NCI-H446 (cell line): ENCODE data around the gene NLRC3.
"Not testable (repeated sequence)": the region's sequence is repeated elsewhere in the genome, so short reads cannot be mapped to it uniquely, and the experiment has no call there.

Experiments
- DNase-seq, 2 experiments: peaks; one replicate each; lab custom pipeline; 2025; lab: John Stamatoyannopoulos, UW

NLRC3 gene

GRCh38 chr16:3577302-3577752 lies at the start of gene NLRC3:
TSS of gene NLRC3 (minus strand) at chr16:3577403. CDS start at chr16:3565036, 12,367 bp downstream.
- no peak for DNase-seq

GRCh38 chr16:3625911-3626732 lies 48.9 kb upstream of the NLRC3 start:
- DNase-seq: no peak

DNA sequence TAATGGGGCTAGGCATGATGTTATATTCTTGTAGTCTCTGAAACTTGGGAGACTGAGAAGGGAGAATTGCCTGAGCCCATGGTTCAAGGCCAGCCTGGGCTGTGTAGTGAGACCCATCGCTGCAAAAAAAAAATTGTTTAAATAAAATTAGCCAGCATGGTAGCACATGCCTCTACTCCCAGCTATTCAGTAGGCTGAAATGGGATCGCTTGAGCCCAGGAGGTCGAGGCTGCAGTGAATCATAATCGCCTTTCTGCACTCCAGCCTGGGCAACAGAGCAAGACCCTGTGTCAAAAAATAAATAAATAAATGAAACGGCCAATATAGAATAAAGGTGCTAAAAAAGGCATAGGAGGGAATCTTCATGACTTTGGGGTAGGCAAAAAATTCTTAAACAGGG lies 48.1 kb upstream of the NLRC3 start:
- no peak for DNase-seq

- no peak for DNase-seq
Observed at GRCh38 chr16:3623642-3624041, 46.4 kb upstream of the NLRC3 start.

GRCh38 chr16:3618769-3619141 lies 41.6 kb upstream of the NLRC3 start:
- DNase-seq: no peak

DNA sequence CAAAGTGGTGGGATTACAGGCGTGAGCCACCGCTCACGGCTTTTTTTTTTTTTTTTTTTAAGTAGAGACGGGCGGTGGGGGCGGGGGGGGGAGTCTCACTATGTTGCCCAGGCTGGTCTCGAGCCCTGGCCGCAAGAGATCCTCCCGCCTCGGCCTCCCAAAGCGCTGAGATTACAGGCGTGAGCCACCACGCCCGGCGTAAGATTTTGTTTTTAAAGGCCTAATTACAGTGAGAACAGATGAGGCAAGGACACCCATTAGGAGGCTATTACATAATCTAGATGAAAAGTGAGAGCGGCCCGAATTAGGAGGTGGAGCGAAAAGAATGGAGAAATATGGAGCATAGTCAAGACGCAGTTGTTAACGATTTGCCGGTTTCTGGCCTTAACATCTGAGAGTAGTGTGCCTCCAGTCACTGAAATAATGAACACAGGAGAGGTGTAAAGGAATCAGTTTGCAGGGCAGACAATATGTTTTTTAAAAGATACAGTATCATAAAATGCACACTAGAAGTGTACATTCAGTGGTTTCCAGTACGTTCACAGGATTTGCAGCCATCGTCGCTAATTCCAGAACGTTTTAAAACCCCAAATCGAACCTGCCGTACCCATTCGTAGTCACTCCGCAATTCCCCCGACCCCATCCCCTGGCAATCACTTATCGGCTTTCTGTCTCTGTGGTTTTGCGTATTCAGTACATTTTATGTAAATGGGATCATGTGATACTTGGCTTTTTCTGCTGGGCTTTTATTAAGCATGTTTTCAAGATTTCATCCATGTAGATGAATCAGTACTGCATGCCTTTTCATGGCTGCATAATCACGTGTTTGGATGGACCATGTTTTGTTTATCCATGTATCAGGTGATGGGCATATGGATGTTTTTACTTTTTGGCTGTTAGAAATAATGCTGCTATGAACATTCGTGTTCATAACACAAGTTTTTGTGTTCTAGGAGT lies 35.6 kb upstream of the NLRC3 start:
- DNase-seq: no peak

DNA sequence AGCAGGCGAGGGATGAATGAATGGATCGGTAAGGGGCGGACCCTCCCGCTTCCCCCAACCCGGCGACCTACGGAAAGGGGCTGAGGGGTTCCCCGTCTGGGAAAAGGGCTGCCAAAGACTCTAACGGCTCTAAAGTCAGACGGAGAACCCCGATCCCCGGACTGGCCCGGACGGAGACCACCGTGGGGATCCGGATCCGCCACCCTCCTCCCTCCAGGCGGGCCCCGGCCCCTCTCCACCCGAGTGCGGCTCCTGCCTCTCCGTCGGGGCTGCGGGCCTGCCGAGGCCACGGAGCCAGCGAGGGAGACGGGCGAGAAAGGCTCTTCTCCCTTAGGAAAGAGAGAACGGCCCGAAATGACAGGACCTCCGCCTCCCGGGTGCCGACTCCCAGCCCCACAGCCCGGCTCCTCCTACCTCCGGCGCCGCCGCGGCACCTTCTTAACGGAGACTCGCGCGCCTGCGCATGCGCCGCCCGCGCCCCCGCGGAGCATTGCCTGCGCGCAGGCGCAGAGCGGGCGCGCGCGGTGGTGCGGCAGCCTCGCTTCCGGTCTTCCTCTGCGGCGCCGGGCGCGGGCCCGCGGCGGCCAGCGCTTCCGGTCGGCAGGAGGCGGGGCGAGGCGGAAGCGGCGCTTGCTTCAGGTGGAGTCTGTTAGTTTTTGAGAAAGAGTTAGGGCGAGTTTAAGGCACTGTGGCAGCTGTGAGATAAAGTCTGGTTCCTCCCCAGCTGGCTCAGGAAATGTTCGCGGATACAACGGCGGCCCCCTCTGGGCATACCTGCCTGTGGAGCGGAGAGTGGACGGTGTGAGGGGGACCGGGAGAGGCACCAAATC lies 34.2 kb upstream of the NLRC3 start, which contains the start of gene SLX4:
SLX4 (minus strand) TSS at position 461 of the 830 bp plus-strand sequence. CDS start 2,642 bp downstream, outside the sequence.
- peak; percentile 77 to 96 for DNase-seq

- no peak for DNase-seq
Observed at GRCh38 chr16:3610698-3611145, 33.5 kb upstream of the NLRC3 start.

DNA sequence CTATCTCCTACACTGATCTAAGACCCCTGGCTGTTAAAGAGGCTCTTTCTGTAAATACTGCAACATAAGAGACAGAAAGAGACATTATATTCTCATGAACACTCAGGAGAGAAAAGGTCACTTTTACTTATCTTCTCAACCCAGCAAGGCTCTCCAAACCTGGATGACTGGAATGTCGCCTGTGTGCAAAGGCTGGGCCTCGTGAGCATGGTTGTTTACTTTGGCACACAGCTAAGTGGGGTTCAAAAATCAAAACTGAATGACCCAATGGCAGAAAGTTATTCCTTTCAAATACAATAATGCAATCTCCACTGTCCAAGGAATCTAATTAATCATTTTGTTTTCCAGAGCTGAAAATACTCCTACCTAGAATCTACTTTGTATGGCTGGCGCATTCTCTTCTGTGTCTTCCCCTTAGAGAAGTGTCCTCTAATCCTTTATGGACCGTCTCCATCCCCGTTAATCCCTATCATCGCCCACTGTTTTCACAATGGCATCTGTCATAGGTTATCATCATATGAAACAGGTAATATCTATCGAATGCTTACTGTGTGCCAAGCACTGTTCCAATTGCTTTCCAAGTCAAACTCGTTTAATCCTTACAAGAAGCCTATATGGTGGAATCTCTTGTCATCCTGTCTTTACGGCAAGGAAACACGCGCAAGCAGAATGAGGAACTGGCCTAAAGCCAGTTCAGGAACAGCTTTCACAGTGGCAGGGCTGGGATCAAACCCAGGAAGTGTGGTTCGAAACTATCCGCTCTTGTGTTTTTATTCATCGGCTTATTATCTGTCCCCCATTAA lies 32.9 kb upstream of the NLRC3 start:
- no peak for DNase-seq

DNA sequence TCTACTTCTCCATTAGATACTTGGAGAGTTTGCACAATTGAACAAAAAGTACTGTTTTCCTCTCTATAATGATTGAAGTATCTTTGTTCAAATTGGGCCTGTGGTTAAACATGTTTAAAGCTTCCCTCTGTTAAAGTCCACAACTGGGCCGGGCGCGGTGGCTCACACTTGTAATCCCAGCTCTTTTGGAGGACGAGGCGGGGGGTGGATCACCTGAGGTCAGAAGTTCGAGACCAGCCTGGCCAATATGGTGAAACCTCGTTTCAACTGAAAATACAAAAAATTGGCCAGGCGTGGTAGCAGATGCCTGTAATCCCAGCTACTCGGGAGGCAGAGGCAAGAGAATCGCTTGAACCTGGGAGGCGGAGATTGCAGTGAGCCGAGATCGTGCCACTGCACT lies 31.8 kb upstream of the NLRC3 start:
- not testable (repeated sequence) for DNase-seq

GRCh38 chr16:3608069-3608468 lies 30.9 kb upstream of the NLRC3 start:
- no peak for DNase-seq

GRCh38 chr16:3607634-3608033 lies 30.4 kb upstream of the NLRC3 start:
- no peak for DNase-seq

- DNase-seq: no peak
Observed at GRCh38 chr16:3607161-3607560, 30.0 kb upstream of the NLRC3 start.

GRCh38 chr16:3606441-3606840 lies 29.2 kb upstream of the NLRC3 start:
- DNase-seq: peak in 1 of 2 experiments; percentile 60

- DNase-seq: no peak
Observed at GRCh38 chr16:3602320-3602653, 25.1 kb upstream of the NLRC3 start.

GRCh38 chr16:3601614-3602319 lies 24.6 kb upstream of the NLRC3 start:
- DNase-seq: no peak

GRCh38 chr16:3599922-3600321 lies 22.7 kb upstream of the NLRC3 start:
- DNase-seq: no peak

DNA sequence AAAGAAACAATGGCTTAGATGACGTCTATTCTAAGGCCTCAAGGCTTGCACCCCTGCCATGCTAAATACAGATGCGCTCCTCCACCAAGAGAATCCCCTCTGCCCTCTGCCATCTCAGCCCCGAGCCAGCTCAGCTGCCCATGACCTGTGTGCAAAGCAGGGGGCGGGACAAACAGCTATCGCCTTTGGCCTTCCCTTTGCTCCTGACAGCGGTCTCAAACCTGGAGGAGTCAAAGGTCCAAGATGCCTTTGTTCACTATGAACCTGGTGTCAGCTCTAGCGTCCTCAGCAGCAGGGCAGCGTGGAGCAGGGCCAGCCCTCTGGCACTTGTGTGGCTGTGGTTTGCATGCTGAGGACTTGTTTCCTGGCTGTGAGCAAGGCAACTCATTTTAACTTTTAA lies 21.9 kb upstream of the NLRC3 start:
- DNase-seq: no peak

- no peak for DNase-seq
Observed at GRCh38 chr16:3598236-3598635, 21.0 kb upstream of the NLRC3 start.

DNA sequence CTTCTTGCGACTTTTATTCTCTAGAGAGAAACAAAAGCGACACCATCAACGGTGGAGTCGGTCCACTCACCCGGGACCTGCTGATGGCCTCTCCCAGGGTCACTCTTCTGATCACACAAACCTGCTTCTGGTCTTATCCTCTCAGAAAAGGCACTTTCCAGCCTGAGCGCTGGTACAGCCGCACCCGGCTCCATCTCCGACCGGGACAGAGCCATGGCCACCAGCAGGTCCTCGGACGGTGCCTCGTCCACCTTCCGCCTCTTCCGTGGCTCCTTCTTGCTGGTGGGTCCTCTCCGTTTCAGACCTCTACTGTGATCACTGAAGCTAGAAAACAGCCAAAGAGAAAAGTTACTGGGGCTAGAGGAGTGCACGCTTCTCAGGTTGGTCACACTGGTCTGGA lies 20.5 kb upstream of the NLRC3 start:
- no peak for DNase-seq
